A549 treated with GW870086 at 1 μM for 4 hours (cell line): Measurements from ENCODE around the gene KCNF1. TPM values are rescaled to one million over a fixed set of nuclear protein-coding genes. Genes with fewer than 3 reads are reported as not detected.

Experiments
- total RNA-seq: library from RNA; stranded (reverse); fragments of 200-300 nt; extraction: Qiagen RNA extraction; gene quantifications from 5 replicates; pipeline ENCODE4 v1.2.3, GENCODE V29; 2022; ENCODE audit warnings: low read depth

The KCNF1 gene
- 24.7 to 51.1 TPM (median 41.5 TPM) in 5 replicates for total RNA-seq

GRCh38 chr2:10911291-10912075 is at the start of gene KCNF1:
Gene KCNF1 (plus strand): TSS chr2:10911934. CDS start chr2:10912427, 493 bp downstream.

Other genes starting within 250 kb of the KCNF1 start
- gene NOL10, start 222.0 kb upstream of the KCNF1 start, total RNA-seq: 41.2 to 46.4 TPM (median 44.7 TPM) in 5 replicates
- gene ATP6V1C2, start 190.3 kb upstream of the KCNF1 start, total RNA-seq: 0.13 to 0.31 TPM (median 0.28 TPM) in 5 replicates
- 302 to 377 TPM (median 359 TPM) in 5 replicates for gene PDIA6, start 99.1 kb upstream of the KCNF1 start, total RNA-seq
- 35.7 to 39.6 TPM (median 37.6 TPM) in 5 replicates for gene SLC66A3, start 243.5 kb downstream of the KCNF1 start, total RNA-seq